Fibroblast of lung (primary cell): Measurements from ENCODE around the gene XPNPEP3. TPM values are rescaled to one million over a fixed set of nuclear protein-coding genes. Genes with fewer than 3 reads are reported as not detected.

Experiments used
- DNase-seq, 2 donors: peaks; one replicate each; pipeline versions ENCODE4 v3.0.0 to v3.0.0-alpha.2; 2010; ENCODE audit warnings: low read depth in 2 of 2
- H2AFZ ChIP-seq: 2 replicates; pipeline ENCODE4 v1.5.1; 2012; ENCODE audit warnings: low read length, control low read depth, inconsistent platforms
- H3K27ac ChIP-seq: 2 replicates; pipeline ENCODE4 v1.5.1; 2011; ENCODE audit warnings: low read length, control low read depth; ENCODE audit not compliant: insufficient read depth
- H3K27me3 ChIP-seq: 2 replicates; pipeline ENCODE4 v1.5.1; 2011; ENCODE audit warnings: mild to moderate bottlenecking, low read length; ENCODE audit not compliant: control insufficient read depth, insufficient read depth
- H3K36me3 ChIP-seq: 2 replicates; pipeline ENCODE4 v1.5.1; 2011; ENCODE audit warnings: low read length; ENCODE audit not compliant: control insufficient read depth, insufficient read depth
- H3K4me1 ChIP-seq: 2 replicates; pipeline ENCODE4 v1.5.1; 2011; ENCODE audit warnings: low read length; ENCODE audit not compliant: control insufficient read depth, insufficient read depth; ENCODE audit errors: extremely low read depth
- H3K4me2 ChIP-seq: 2 replicates; pipeline ENCODE4 v1.5.1; 2011; ENCODE audit warnings: low read length, control low read depth; ENCODE audit not compliant: insufficient read depth; ENCODE audit errors: extremely low read depth
- H3K4me3 ChIP-seq, 4 experiments: fragments of 200-600 bp in 1 of 4; sonication (generic) in 1 of 4; replicated peaks in 1 of 4; 2 replicates each; pipeline ENCODE4 v1.5.1; 2011 to 2016; ENCODE audit warnings: low read length in 4 of 4, low read depth in 3 of 4, mild to moderate bottlenecking in 3 of 4, control low read depth in 2 of 4, inconsistent platforms in 1 of 4, mixed read lengths in 1 of 4; ENCODE audit not compliant: insufficient read depth in 1 of 4; ENCODE audit errors: control extremely low read depth in 1 of 4
- H3K79me2 ChIP-seq: 2 replicates; pipeline ENCODE4 v1.5.1; 2012; ENCODE audit warnings: mild to moderate bottlenecking, low read length, inconsistent platforms; ENCODE audit not compliant: control insufficient read depth, insufficient read depth
- H3K9ac ChIP-seq: 2 replicates; pipeline ENCODE4 v1.5.1; 2011; ENCODE audit warnings: mild to moderate bottlenecking, low read length, control low read depth; ENCODE audit not compliant: insufficient read depth
- H3K9me3 ChIP-seq: 2 replicates; pipeline ENCODE4 v1.5.1; 2012; ENCODE audit warnings: low read depth, low read length; ENCODE audit not compliant: control insufficient read depth, insufficient read depth
- H4K20me1 ChIP-seq: 2 replicates; pipeline ENCODE4 v1.5.1; 2011; ENCODE audit warnings: low read length; ENCODE audit not compliant: control insufficient read depth, insufficient read depth; ENCODE audit errors: extremely low read depth
- CTCF ChIP-seq, 2 donors: IDR thresholded peaks in 1 of 2; conservative IDR thresholded peaks in 1 of 2; 1 replicate in 1 of 2; 2 replicates in 1 of 2; pipeline ENCODE4 v1.5.1; 2011 to 2012; ENCODE audit warnings: low read length in 2 of 2, control low read depth in 1 of 2, inconsistent platforms in 1 of 2, low read depth in 1 of 2, mild to moderate bottlenecking in 1 of 2
- EZH2 ChIP-seq: IDR thresholded peaks from 2 replicates; pipeline ENCODE4 v1.5.1; 2012; ENCODE audit warnings: low read length, control low read depth, mild to moderate bottlenecking; ENCODE audit errors: missing control alignments
- polyA plus RNA-seq, 2 donors: library from polyadenylated mRNA; depleted of rRNA in 1 of 2; stranded (reverse) in 1 of 2; unstranded in 1 of 2; fragments of >200 nt; gene quantifications; 2 replicates each; pipeline ENCODE4 v1.2.1, GENCODE V29; 2011 to 2012; ENCODE audit warnings: missing spikeins in 1 of 2
- total RNA-seq: library from RNA; depleted of rRNA; stranded (reverse); fragments of >200 nt; gene quantifications from 2 replicates; pipeline ENCODE4 v1.2.1, GENCODE V29; 2014

The XPNPEP3 gene
- total and polyA plus RNA-seq, 2 donors (not counting 1 experiment from before 2014, with no cell fraction given) = 9.1 to 15.2 TPM

- H2AFZ ChIP-seq = no peak overlapping the region
- no peaks in the 10 kb centered on the region for H4K20me1 ChIP-seq
- H3K4me2 ChIP-seq = no peak overlapping the region
- no peaks in the 10 kb centered on the region for H3K36me3 ChIP-seq
- no peak for TF ChIP-seq EZH2
- TF ChIP-seq CTCF (conservative IDR thresholded peaks at IDR 0.05 in 1 of 2, IDR thresholded peaks at IDR 0.05 in 1 of 2; ENCODE audit: low read depth in 1 of 2, low read length in 2 of 2) = no peak
- H3K27me3 ChIP-seq = no peaks in the 10 kb centered on the region
- no peak overlapping the region for H3K27ac ChIP-seq
- H3K4me3 ChIP-seq = no peak overlapping the region
- H3K79me2 ChIP-seq = no peaks in the 10 kb centered on the region
- no peak overlapping the region for H3K9ac ChIP-seq
- H3K4me1 ChIP-seq = no peaks in the 10 kb centered on the region
- DNase-seq = no peak
- no peaks in the 10 kb centered on the region for H3K9me3 ChIP-seq
These were observed 122.2 kb downstream of the XPNPEP3 start for GRCh38 chr22:40979198-40979597.

GRCh38 chr22:40979871-40980270 lies 122.9 kb downstream of the XPNPEP3 start:
- no peak overlapping the region for H3K4me3 ChIP-seq
- no peaks in the 10 kb centered on the region for H3K27me3 ChIP-seq

More at GRCh38 chr22:40979871-40980270, 122.9 kb downstream of the XPNPEP3 start:
- DNase-seq = no peak
- no peak for TF ChIP-seq EZH2
- TF ChIP-seq CTCF (conservative IDR thresholded peaks at IDR 0.05 in 1 of 2, IDR thresholded peaks at IDR 0.05 in 1 of 2; ENCODE audit: low read depth in 1 of 2, low read length in 2 of 2) = no peak
- H2AFZ ChIP-seq = no peak overlapping the region
- H3K4me2 ChIP-seq = no peak overlapping the region
- no peaks in the 10 kb centered on the region for H4K20me1 ChIP-seq
- no peaks in the 10 kb centered on the region for H3K4me1 ChIP-seq
- no peaks in the 10 kb centered on the region for H3K36me3 ChIP-seq
- H3K9ac ChIP-seq = no peak overlapping the region
- no peaks in the 10 kb centered on the region for H3K79me2 ChIP-seq
- no peak overlapping the region for H3K27ac ChIP-seq
- no peaks in the 10 kb centered on the region for H3K9me3 ChIP-seq

Other genes with a start within 250 kb of the XPNPEP3 start
- gene MRTFA, start 220.4 kb upstream of the XPNPEP3 start, total RNA-seq = 13.4 and 23.0 TPM in 2 replicates
- 7.5 and 7.6 TPM in 2 replicates for gene MRTFA, start 220.4 kb upstream of the XPNPEP3 start, polyA plus RNA-seq
- gene MCHR1, start 177.7 kb upstream of the XPNPEP3 start, total RNA-seq = 0.51 and 0.99 TPM in 2 replicates
- gene MCHR1, start 177.7 kb upstream of the XPNPEP3 start, polyA plus RNA-seq = 0.20 and 0.94 TPM in 2 replicates
- gene SLC25A17, start 37.8 kb upstream of the XPNPEP3 start, total RNA-seq = 11.3 and 12.9 TPM in 2 replicates
- gene SLC25A17, start 37.8 kb upstream of the XPNPEP3 start, polyA plus RNA-seq = 26.5 and 28.7 TPM in 2 replicates
- gene ST13, start 509 bp upstream of the XPNPEP3 start, total RNA-seq = 239 and 293 TPM in 2 replicates
- gene ST13, start 509 bp upstream of the XPNPEP3 start, polyA plus RNA-seq = 199 and 266 TPM in 2 replicates
- gene DNAJB7, start 5.0 kb downstream of the XPNPEP3 start, total RNA-seq = not detected in 2 replicates
- not detected in 2 replicates for gene DNAJB7, start 5.0 kb downstream of the XPNPEP3 start, polyA plus RNA-seq
- 48.8 and 53.2 TPM in 2 replicates for gene RBX1, start 94.2 kb downstream of the XPNPEP3 start, total RNA-seq
- gene RBX1, start 94.2 kb downstream of the XPNPEP3 start, polyA plus RNA-seq = 89.6 and 94.6 TPM in 2 replicates
- 32.9 and 41.0 TPM in 2 replicates for gene EP300, start 235.4 kb downstream of the XPNPEP3 start, total RNA-seq
- gene EP300, start 235.4 kb downstream of the XPNPEP3 start, polyA plus RNA-seq = 9.1 and 10.1 TPM in 2 replicates